Neural cell (in vitro differentiated cells): ENCODE data around the gene REM2. TPM values are rescaled to one million over a fixed set of nuclear protein-coding genes. Genes with fewer than 3 reads are reported as not detected.
"Not testable (repeated sequence)": the region's sequence is repeated elsewhere in the genome, so short reads cannot be mapped to it uniquely, and the experiment has no call there.

ENCODE experiments used
- H2AFZ ChIP-seq: fragments of 200-600, 300-800 bp; sonication (generic), shearing (Covaris generic); 2 replicates; pipeline ENCODE4 v1.6.0; 2014; ENCODE audit warnings: low read depth, mild to moderate bottlenecking, antibody characterized with exemption, low read length, moderate library complexity
- H3F3A ChIP-seq: fragments of 200-600 bp; shearing (Covaris generic); 2 replicates; pipeline ENCODE4 v1.6.1; 2016; ENCODE audit warnings: mild to moderate bottlenecking, moderate library complexity, mixed read lengths, antibody characterized with exemption, low read length; ENCODE audit not compliant: insufficient read depth, poor library complexity, severe bottlenecking
- H3K27ac ChIP-seq: fragments of 200-600, 300-800 bp; sonication (generic), shearing (Covaris generic); 2 replicates; pipeline ENCODE4 v1.5.1; 2014; ENCODE audit warnings: mild to moderate bottlenecking, low read length, moderate library complexity
- H3K27me3 ChIP-seq: fragments of 300-800, 200-600 bp; sonication (generic), shearing (Covaris generic); 2 replicates; pipeline ENCODE4 v1.6.0; 2014; ENCODE audit warnings: mild to moderate bottlenecking, low read depth, low read length, moderate library complexity; ENCODE audit not compliant: insufficient read depth
- H3K36me3 ChIP-seq: fragments of 300-800, 200-600 bp; sonication (generic), shearing (Covaris generic); 2 replicates; pipeline ENCODE4 v1.5.1; 2014; ENCODE audit warnings: mild to moderate bottlenecking, antibody characterized with exemption, low read length, moderate library complexity; ENCODE audit not compliant: insufficient read depth
- H3K4me2 ChIP-seq: fragments of 300-800, 200-600 bp; sonication (generic), shearing (Covaris generic); 2 replicates; pipeline ENCODE4 v1.6.0; 2014; ENCODE audit warnings: mild to moderate bottlenecking, low read length
- H3K4me3 ChIP-seq: fragments of 300-800, 200-600 bp; sonication (generic), shearing (Covaris generic); 2 replicates; pipeline ENCODE4 v1.5.1; 2014; ENCODE audit warnings: mild to moderate bottlenecking, low read length, moderate library complexity
- H3K79me2 ChIP-seq: fragments of 200-600 bp; shearing (Covaris generic); replicated peaks from 2 replicates; pipeline ENCODE4 v1.6.0; 2014; ENCODE audit warnings: mild to moderate bottlenecking, low read length, moderate library complexity; ENCODE audit not compliant: insufficient read depth
- H3K9ac ChIP-seq: fragments of 300-800, 200-600 bp; sonication (generic), shearing (Covaris generic); 2 replicates; pipeline ENCODE4 v1.6.1; 2016; ENCODE audit warnings: mild to moderate bottlenecking, low read length, mixed read lengths
- H3K9me2 ChIP-seq: fragments of 200-600 bp; shearing (Covaris generic); 2 replicates; pipeline ENCODE4 v1.6.1; 2016; ENCODE audit warnings: mild to moderate bottlenecking, low read length, mixed read lengths; ENCODE audit not compliant: insufficient read depth
- H3K9me3 ChIP-seq: fragments of 200-600, 300-800 bp; sonication (generic), shearing (Covaris generic); 2 replicates; pipeline ENCODE4 v1.6.1; 2016; ENCODE audit warnings: mild to moderate bottlenecking, mixed run types, low read length, moderate library complexity, mixed read lengths
- H4K20me1 ChIP-seq: fragments of 200-600 bp; shearing (Covaris generic); 2 replicates; pipeline ENCODE4 v1.6.1; 2016; ENCODE audit warnings: mild to moderate bottlenecking, mixed run types; ENCODE audit not compliant: insufficient read depth
- CTCF ChIP-seq: fragments of 450-650 bp; IDR thresholded peaks from 2 replicates; pipeline ENCODE4 v1.5.1; 2014; ENCODE audit warnings: antibody characterized with exemption, mild to moderate bottlenecking, moderate library complexity; ENCODE audit not compliant: poor library complexity, severe bottlenecking
- EP300 ChIP-seq: fragments of 450-650 bp; conservative IDR thresholded peaks from 2 replicates; pipeline ENCODE4 v1.6.1; 2014; ENCODE audit warnings: antibody characterized with exemption, mild to moderate bottlenecking, moderate library complexity; ENCODE audit not compliant: poor library complexity, severe bottlenecking
- EZH2 ChIP-seq: fragments of 200-600, 300-800 bp; shearing (Covaris generic), sonication (generic); IDR thresholded peaks from 2 replicates; pipeline ENCODE4 v1.6.1; 2014; ENCODE audit warnings: antibody characterized with exemption, low read length, borderline replicate concordance, mild to moderate bottlenecking; ENCODE audit not compliant: insufficient read depth, poor library complexity, severe bottlenecking
- MXI1 ChIP-seq: fragments of 450-650 bp; conservative IDR thresholded peaks from 2 replicates; pipeline ENCODE4 v1.6.1; 2014; ENCODE audit warnings: antibody characterized with exemption, mild to moderate bottlenecking; ENCODE audit not compliant: poor library complexity, severe bottlenecking
- POLR2AphosphoS5 ChIP-seq: IDR thresholded peaks from 2 replicates; pipeline ENCODE4 v1.6.1; 2012
- RAD21 ChIP-seq: fragments of 450-650 bp; conservative IDR thresholded peaks from 2 replicates; pipeline ENCODE4 v1.6.1; 2014; ENCODE audit warnings: antibody characterized with exemption, mild to moderate bottlenecking, moderate library complexity
- REST ChIP-seq: IDR thresholded peaks from 2 replicates; pipeline ENCODE4 v1.6.1; 2012; ENCODE audit warnings: borderline replicate concordance
- SMC3 ChIP-seq: fragments of 450-650 bp; conservative IDR thresholded peaks from 2 replicates; pipeline ENCODE4 v1.6.1; 2014; ENCODE audit warnings: antibody characterized with exemption, mild to moderate bottlenecking, moderate library complexity; ENCODE audit not compliant: poor library complexity
- TAF1 ChIP-seq: IDR thresholded peaks from 2 replicates; pipeline ENCODE4 v1.6.1; 2012; ENCODE audit warnings: low read depth
- polyA plus RNA-seq: library from polyadenylated mRNA; depleted of rRNA; stranded (reverse); fragments of >200 nt; gene quantifications from 2 replicates; pipeline ENCODE4 v1.2.3, GENCODE V29; 2014

The REM2 gene
- polyA plus RNA-seq, 1 donor from 2014 or later, result 28.6 TPM

- no peaks in the 10 kb centered on the region for H3K27me3 ChIP-seq
- H3K9me2 ChIP-seq, result no peaks in the 10 kb centered on the region
- H4K20me1 ChIP-seq, result no peaks in the 10 kb centered on the region
- H3K9ac ChIP-seq, result no peak overlapping the region
- no peak overlapping the region for H3K4me2 ChIP-seq
- no peaks in the 10 kb centered on the region for H3K36me3 ChIP-seq
- no peak for TF ChIP-seq TAF1
- TF ChIP-seq RAD21, result peak; percentile 73
- no peak for TF ChIP-seq EZH2
- TF ChIP-seq EP300, result no peak
- TF ChIP-seq SMC3, result peak; percentile 75
- no peak for TF ChIP-seq REST
- peak; percentile 33 for TF ChIP-seq MXI1
- TF ChIP-seq CTCF, result peak; percentile 74
- TF ChIP-seq POLR2AphosphoS5, result no peak
- H3K4me3 ChIP-seq, result peak overlapping the region; percentile 45
- no peaks in the 10 kb centered on the region for H3K9me3 ChIP-seq
- no peaks in the 10 kb centered on the region for H3F3A ChIP-seq
- no peaks in the 10 kb centered on the region for H3K79me2 ChIP-seq
- no peak overlapping the region for H3K27ac ChIP-seq
- no peak overlapping the region for H2AFZ ChIP-seq
Observed at GRCh38 chr14:22852940-22853767, 29.9 kb upstream of the REM2 start.

GRCh38 chr14:22854296-22854695 is 28.7 kb upstream of the REM2 start:
- not testable (repeated sequence) for H2AFZ ChIP-seq, H3K9ac ChIP-seq, H3K9me3 ChIP-seq, H3K27me3 ChIP-seq, H3K9me2 ChIP-seq, H3K4me3 ChIP-seq, H3F3A ChIP-seq, H3K27ac ChIP-seq, H3K36me3 ChIP-seq, H3K4me2 ChIP-seq, H4K20me1 ChIP-seq, H3K79me2 ChIP-seq
